Suprapubic skin (tissue), 4 donors: ENCODE measurements around the gene THUMPD1.

ENCODE experiments used
- CTCF ChIP-seq, 2 donors: fragments of 200-600 bp in 1 of 2; fragments of 450-650 bp in 1 of 2; sonication (generic) in 1 of 2; IDR thresholded peaks; one replicate each; pipeline ENCODE4 v1.5.1; 2016 to 2019; ENCODE audit warnings: antibody characterized with exemption in 2 of 2, mild to moderate bottlenecking in 1 of 2, moderate library complexity in 1 of 2
- EP300 ChIP-seq: sonication (generic); formaldehyde crosslinking; IDR thresholded peaks from one replicate; pipeline ENCODE4 v1.6.1; 2017; ENCODE audit warnings: antibody characterized with exemption
- POLR2A ChIP-seq, 2 donors: fragments of 450-650 bp; IDR thresholded peaks; one replicate each; pipeline ENCODE4 v1.6.1; 2017; ENCODE audit warnings: antibody characterized with exemption in 2 of 2, mild to moderate bottlenecking in 2 of 2, moderate library complexity in 2 of 2
- POLR2AphosphoS5 ChIP-seq, 3 donors: sonication (generic); formaldehyde crosslinking; IDR thresholded peaks; one replicate each; pipeline ENCODE4 v1.6.1; 2017; ENCODE audit warnings: antibody characterized with exemption in 3 of 3

- TF ChIP-seq EP300 (no peak), CTCF (IDR thresholded peaks at IDR 0.05) (no peak), POLR2A (IDR thresholded peaks at IDR 0.05) (no peak), POLR2AphosphoS5 (IDR thresholded peaks at IDR 0.05) (no peak)
These were observed 6.1 kb downstream of the THUMPD1 start for GRCh38 chr16:20735490-20735889.
